MCF 10A (cell line): ENCODE data around the gene POU2AF1. TPM values are rescaled to one million over a fixed set of nuclear protein-coding genes. Genes with fewer than 3 reads are reported as not detected.

Source experiments
- BruUV-seq: library from RNA; stranded (reverse); fragments of 400-500 nt; replicated peaks from 2 replicates; lab custom pipeline; 2021; lab: Mats Ljungman, UMichigan
- CTCF ChIA-PET: fragments of 300-600 bp; sonication (Branson Sonifier 250); formaldehyde crosslinking; extraction: SDS; loops from one replicate; lab custom pipeline; 2021; ENCODE audit warnings: antibody characterized with exemption, inconsistent platforms; lab: Yijun Ruan, JAX
- POLR2A ChIA-PET: fragments of 300-600, 350-650 bp; sonication (Branson Sonifier 250); formaldehyde crosslinking; extraction: SDS; loops from one replicate; lab custom pipeline; 2020; ENCODE audit warnings: antibody characterized with exemption, inconsistent platforms; lab: Yijun Ruan, JAX
- DNase-seq: peaks from one replicate; pipeline ENCODE4 v3.0.0-alpha.2; 2018; ENCODE audit not compliant: unreplicated experiment
- H3K27ac Mint-ChIP-seq: one replicate; pipeline ENCODE4 v1.8.0; 2022; ENCODE audit warnings: mild to moderate bottlenecking, low read depth, mixed read lengths; ENCODE audit not compliant: unreplicated experiment
- H3K27me3 Mint-ChIP-seq: one replicate; pipeline ENCODE4 v1.8.0; 2022; ENCODE audit warnings: mixed read lengths; ENCODE audit not compliant: insufficient read depth, unreplicated experiment
- H3K36me3 Mint-ChIP-seq: one replicate; pipeline ENCODE4 v1.8.0; 2022; ENCODE audit warnings: mild to moderate bottlenecking, moderate library complexity, mixed read lengths; ENCODE audit not compliant: insufficient read depth, unreplicated experiment
- H3K4me1 Mint-ChIP-seq: one replicate; pipeline ENCODE4 v1.8.0; 2022; ENCODE audit warnings: mixed read lengths; ENCODE audit not compliant: insufficient read depth, unreplicated experiment
- H3K4me3 Mint-ChIP-seq: one replicate; pipeline ENCODE4 v1.8.0; 2022; ENCODE audit warnings: mild to moderate bottlenecking, moderate library complexity, mixed read lengths; ENCODE audit not compliant: unreplicated experiment
- H3K9me3 Mint-ChIP-seq: one replicate; pipeline ENCODE4 v1.8.0; 2022; ENCODE audit warnings: mixed read lengths; ENCODE audit not compliant: unreplicated experiment
- intact Hi-C: fragments of 100-400 bp; cut with micrococcal nuclease; formaldehyde crosslinking; loops from 2 replicates; pipeline ENCODE4 v1.14.1; 2022
- total RNA-seq: library from RNA; stranded (reverse); gene quantifications from 2 replicates; pipeline ENCODE4 v1.2.3, GENCODE V29; 2022
- TF ChIP-seq, protein P1 (sequence below): fragments of 200-600 bp; IDR thresholded peaks from one replicate; pipeline ENCODE4 v1.8.0; 2022; ENCODE audit warnings: antibody characterized with exemption, mild to moderate bottlenecking; ENCODE audit not compliant: unreplicated experiment

Gene POU2AF1
- total RNA-seq, 1 experiment from 2014 or later, result not detected

DNA sequence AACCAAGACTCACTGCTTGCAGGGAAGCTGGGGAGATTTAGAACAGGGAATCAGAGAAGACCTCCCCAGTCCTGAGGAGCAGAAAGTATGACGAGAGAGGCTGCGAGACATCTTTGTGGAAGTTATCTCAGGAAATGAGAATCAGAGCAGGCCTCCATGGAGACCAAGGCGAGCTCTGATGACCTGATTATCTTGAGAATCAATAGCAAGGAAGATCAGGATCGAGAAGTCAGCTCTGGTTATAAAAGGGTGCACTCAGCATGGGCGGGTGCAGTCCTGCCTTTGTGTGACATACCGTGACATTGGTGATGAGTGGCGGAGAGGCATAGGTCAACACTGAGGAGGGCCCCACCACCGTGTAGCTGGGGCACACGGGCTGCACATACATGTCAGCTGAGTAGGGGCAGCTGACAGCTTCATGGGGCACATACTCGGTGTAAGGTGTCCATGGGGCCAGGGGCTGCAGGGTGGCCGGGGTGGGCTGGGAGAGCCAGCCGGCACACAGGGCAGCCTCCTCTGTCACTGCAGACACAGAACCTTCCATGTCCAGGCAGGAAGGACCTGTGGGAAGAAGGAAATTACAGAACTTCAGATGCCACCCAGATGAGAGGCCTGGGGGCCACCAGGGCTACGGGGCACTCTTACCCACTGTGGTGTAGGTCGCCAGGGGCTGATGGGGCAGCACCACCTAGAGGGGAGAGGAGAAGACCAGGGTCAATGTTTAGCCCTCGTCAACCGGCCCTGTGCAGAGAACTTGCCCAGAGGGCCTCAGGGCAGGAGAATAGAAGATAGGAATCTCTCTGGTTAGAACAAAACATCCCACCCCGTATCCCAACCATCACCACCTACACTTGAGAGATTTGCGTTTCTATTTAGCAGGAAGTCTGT, 21.7 kb downstream of the POU2AF1 start:
- no peaks in the 10 kb centered on the region for H3K9me3 Mint-ChIP-seq
- CTCF ChIA-PET, result interaction anchor here (1.0 kb wide), 1 partner anchor 20 kb away, joined by 3 read pairs; no protein-coding TSS in a partner anchor
- TF ChIP-seq, protein P1, sequence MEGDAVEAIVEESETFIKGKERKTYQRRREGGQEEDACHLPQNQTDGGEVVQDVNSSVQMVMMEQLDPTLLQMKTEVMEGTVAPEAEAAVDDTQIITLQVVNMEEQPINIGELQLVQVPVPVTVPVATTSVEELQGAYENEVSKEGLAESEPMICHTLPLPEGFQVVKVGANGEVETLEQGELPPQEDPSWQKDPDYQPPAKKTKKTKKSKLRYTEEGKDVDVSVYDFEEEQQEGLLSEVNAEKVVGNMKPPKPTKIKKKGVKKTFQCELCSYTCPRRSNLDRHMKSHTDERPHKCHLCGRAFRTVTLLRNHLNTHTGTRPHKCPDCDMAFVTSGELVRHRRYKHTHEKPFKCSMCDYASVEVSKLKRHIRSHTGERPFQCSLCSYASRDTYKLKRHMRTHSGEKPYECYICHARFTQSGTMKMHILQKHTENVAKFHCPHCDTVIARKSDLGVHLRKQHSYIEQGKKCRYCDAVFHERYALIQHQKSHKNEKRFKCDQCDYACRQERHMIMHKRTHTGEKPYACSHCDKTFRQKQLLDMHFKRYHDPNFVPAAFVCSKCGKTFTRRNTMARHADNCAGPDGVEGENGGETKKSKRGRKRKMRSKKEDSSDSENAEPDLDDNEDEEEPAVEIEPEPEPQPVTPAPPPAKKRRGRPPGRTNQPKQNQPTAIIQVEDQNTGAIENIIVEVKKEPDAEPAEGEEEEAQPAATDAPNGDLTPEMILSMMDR, result no peak
- peaks cover 11% of the 10 kb centered on the region for H3K4me1 Mint-ChIP-seq
- intact Hi-C loops, result no loop called here
- no peaks in the 10 kb centered on the region for H3K36me3 Mint-ChIP-seq
- H3K4me3 Mint-ChIP-seq, result no peak overlapping the region
- BruUV-seq, result no TSS peak
- DNase-seq, result no peak
- POLR2A ChIA-PET, result interaction anchor here (0.6 kb wide), 2 partner anchors 22 to 879 kb away, joined by 4 read pairs; partner anchors contain the start of gene POU2AF1
- no peak overlapping the region for H3K27ac Mint-ChIP-seq
- peaks cover 9% of the 10 kb centered on the region for H3K27me3 Mint-ChIP-seq

DNA sequence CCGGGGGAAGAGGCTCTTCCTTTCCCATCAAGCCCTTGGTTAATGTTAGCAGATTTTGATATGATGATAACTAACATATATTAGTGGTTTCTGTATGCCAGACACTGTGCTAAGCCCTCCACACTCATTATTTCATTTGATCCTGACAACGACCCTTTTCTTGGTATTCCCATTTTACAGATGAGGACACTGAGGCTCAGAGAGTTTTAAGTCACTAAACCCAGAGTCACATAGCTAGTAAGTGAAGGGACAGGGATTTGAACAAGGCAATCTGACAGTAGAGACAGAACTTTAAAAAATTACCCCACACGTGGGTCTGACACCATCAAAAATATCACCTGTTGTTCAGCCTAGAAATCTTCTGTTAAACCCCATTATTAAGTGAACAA, 22.4 kb downstream of the POU2AF1 start:
- H3K4me1 Mint-ChIP-seq, result peaks cover 6% of the 10 kb centered on the region

DNA sequence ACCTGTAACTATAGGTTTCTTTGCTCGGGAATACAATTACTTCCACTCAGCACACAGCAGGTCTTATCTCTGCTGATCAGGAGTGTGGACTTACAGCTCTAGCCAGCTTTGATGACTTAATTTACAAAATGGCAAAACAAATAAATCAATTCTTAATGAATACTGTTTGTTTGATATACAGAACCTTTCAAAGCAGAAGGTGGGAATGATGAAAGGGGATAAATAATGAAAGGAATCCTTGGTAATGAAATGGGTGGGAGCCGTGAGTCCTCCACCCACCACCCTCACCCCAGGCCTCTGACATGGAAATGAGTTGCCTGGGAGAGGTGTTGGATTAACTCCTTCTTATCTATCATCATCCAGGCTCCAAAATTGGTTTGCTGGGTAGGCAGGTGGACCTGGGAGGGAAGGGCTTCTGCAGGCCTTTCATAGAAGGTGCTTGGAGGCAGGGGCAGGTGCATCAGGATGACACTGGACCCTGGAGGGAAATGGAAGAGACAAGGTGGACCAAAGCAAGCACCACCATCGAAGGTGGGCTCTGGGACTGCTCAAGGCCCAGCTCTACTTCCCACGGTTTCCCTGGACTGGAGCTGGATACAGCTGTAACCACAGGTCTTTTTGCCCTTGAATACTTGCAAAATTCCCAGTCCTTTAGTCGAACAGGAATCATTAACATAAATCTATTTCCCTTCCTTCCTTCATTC, 23.0 kb downstream of the POU2AF1 start:
- H3K36me3 Mint-ChIP-seq, result no peaks in the 10 kb centered on the region
- DNase-seq, result no peak
- H3K27me3 Mint-ChIP-seq, result peaks cover 21% of the 10 kb centered on the region
- no peak overlapping the region for H3K4me3 Mint-ChIP-seq
- ChIA-PET CTCF (no interaction called here), POLR2A (interaction anchor here (1.7 kb wide), 1 partner anchor 8 kb away, joined by 4 read pairs; no protein-coding TSS in a partner anchor)
- no peaks in the 10 kb centered on the region for H3K9me3 Mint-ChIP-seq
- BruUV-seq, result no TSS peak
- intact Hi-C loops, result no loop called here
- H3K27ac Mint-ChIP-seq, result no peak overlapping the region
- TF ChIP-seq, protein P1, result no peak
- peaks cover under 1% of the 10 kb centered on the region for H3K4me1 Mint-ChIP-seq

More for the DNA sequence above, 22.4 kb downstream of the POU2AF1 start:
- H3K9me3 Mint-ChIP-seq, result no peaks in the 10 kb centered on the region
- no peak for DNase-seq
- TF ChIP-seq, protein P1, result no peak
- H3K4me3 Mint-ChIP-seq, result no peak overlapping the region
- ChIA-PET POLR2A (no interaction called here), CTCF (no interaction called here)
- peaks cover 16% of the 10 kb centered on the region for H3K27me3 Mint-ChIP-seq
- H3K27ac Mint-ChIP-seq, result no peak overlapping the region
- BruUV-seq, result no TSS peak
- no peaks in the 10 kb centered on the region for H3K36me3 Mint-ChIP-seq
- intact Hi-C loops, result no loop called here

DNA sequence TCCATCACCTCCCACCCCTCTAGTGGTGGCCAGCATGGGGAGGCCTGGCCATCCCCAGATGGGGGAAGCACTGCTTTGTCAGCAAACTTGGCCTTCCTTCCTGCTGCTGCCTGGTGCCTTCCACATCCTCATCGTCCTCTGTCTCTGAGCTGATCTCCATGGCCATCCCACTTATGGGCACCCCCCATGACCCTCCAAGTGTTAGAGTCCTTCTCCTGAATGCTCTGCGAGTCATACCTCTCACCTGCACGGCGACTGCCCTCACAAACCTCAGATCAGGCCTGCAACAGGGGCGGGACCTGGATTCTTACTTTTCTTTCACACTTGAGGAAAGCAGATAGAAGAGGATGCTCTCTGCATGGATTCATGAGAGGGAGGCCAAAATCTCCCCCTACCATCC, 24.0 kb downstream of the POU2AF1 start:
- Mint-ChIP-seq H3K36me3 (no peaks in the 10 kb centered on the region), H3K4me1 (no peaks in the 10 kb centered on the region), H3K9me3 (no peaks in the 10 kb centered on the region), H3K27ac (no peak overlapping the region), H3K27me3 (peaks cover 31% of the 10 kb centered on the region), H3K4me3 (no peak overlapping the region)
- no TSS peak for BruUV-seq
- intact Hi-C loops, result no loop called here
- POLR2A ChIA-PET, result interaction anchor here (1.1 to 1.7 kb wide), 2 partner anchors 9 to 88 kb away, joined by 3 to 4 read pairs; no protein-coding TSS in a partner anchor
- DNase-seq, result no peak
- TF ChIP-seq, protein P1, result no peak
- CTCF ChIA-PET, result no interaction called here
